Ovary (tissue), 9 donors: ENCODE results near the gene TCEAL9. TPM values are rescaled to one million over a fixed set of nuclear protein-coding genes. Genes with fewer than 3 reads are reported as not detected.
"Not testable (repeated sequence)": the region's sequence is repeated elsewhere in the genome, so short reads cannot be mapped to it uniquely, and the experiment has no call there.

Source experiments
- DNase-seq, 5 donors: peaks; one replicate each; pipeline ENCODE4 v3.0.0-alpha.2; 2019 to 2020
- H3K27ac ChIP-seq, 2 donors: fragments of 200-600 bp; one replicate each; pipeline versions ENCODE4 v1.5.1 to v1.8.0; 2019 to 2022
- H3K27me3 ChIP-seq: fragments of 200-600 bp; one replicate; pipeline ENCODE4 v1.8.0; 2022
- H3K36me3 ChIP-seq: fragments of 200-600 bp; sonication (generic); one replicate; pipeline ENCODE4 v1.5.1; 2019
- H3K4me1 ChIP-seq: one replicate; pipeline ENCODE4 v1.8.1; 2013; ENCODE audit warnings: mild to moderate bottlenecking, moderate library complexity; ENCODE audit not compliant: insufficient read depth
- H3K4me3 ChIP-seq: fragments of 200-600 bp; sonication (generic); one replicate; pipeline ENCODE4 v1.5.1; 2017
- H3K9me3 ChIP-seq, 2 donors: fragments of 200-600 bp in 1 of 2; sonication (generic) in 1 of 2; one replicate each; pipeline versions ENCODE4 v1.5.1 to v1.8.1; 2013 to 2019; ENCODE audit warnings: mild to moderate bottlenecking in 1 of 2, moderate library complexity in 1 of 2
- EP300 ChIP-seq: sonication (generic); formaldehyde crosslinking; IDR thresholded peaks from one replicate; pipeline ENCODE4 v1.6.1; 2017; ENCODE audit warnings: antibody characterized with exemption
- POLR2A ChIP-seq: fragments of 450-650 bp; IDR thresholded peaks from one replicate; pipeline ENCODE4 v1.6.1; 2017; ENCODE audit warnings: antibody characterized with exemption, mild to moderate bottlenecking, moderate library complexity
- WGBS, 3 donors: extraction: QIAGEN DNeasy Blood & Tissue Kit in 1 of 3; methylation state at CpG; one replicate each; pipeline versions ENCODE4 v1.1.5 to v1.1.7; 2013 to 2017; 5-methylcytosine and 5-hydroxymethylcytosine counted together
- intact Hi-C, 4 donors: fragments of 100-400 bp; cut with DNase I; formaldehyde crosslinking; loops; one replicate each; pipeline versions ENCODE4 v1.11.0 to v1.15.1; 2022 to 2023
- polyA plus RNA-seq, 2 donors: library from polyadenylated mRNA; stranded (reverse); fragments of 200-250 nt in 1 of 2; fragments of 350-450 nt in 1 of 2; fragmentation: Illumina TruSeq in 1 of 2; extraction: RNeasy Lipid Tissue Mini Kit (QIAGEN cat#74804) in 1 of 2; gene quantifications; one replicate each; pipeline ENCODE4 v1.2.3, GENCODE V29; 2013 to 2014
- total RNA-seq, 7 donors: library from RNA; depleted of rRNA in 2 of 7; stranded (reverse); fragments of >200 nt in 2 of 7; fragmentation: NEBNext Ultra II Directional in 3 of 7; extraction: Animal tissue kit (Norgen Biotek cat#: 25700) in 3 of 7; gene quantifications; one replicate each; pipeline versions ENCODE4 v1.1.0 to v1.2.4, GENCODE V29; 2016 to 2023
- TF ChIP-seq, protein P1 (sequence below), 3 donors: fragments of 450-650 bp in 2 of 3; fragments of 200-600 bp in 1 of 3; IDR thresholded peaks; one replicate each; pipeline versions ENCODE4 v1.5.1 to v1.8.0; 2016 to 2022; ENCODE audit warnings: antibody characterized with exemption in 3 of 3, mild to moderate bottlenecking in 1 of 3
- donor health status: DM: no; HTN: no; CAD: no; lungs with moderate emphysema.
- donor health status: DM: no; HTN: no; CAD: no.
- donor health status: Bipolar disorder and iron deficiency.
- donor health status: DM: yes; HTN: yes; CAD: no.
- donor health status: DM: no; HTN: no; CAD: no.
- donor health status: DM: yes; HTN: yes; CAD: no.

TCEAL9 gene
- total and polyA plus RNA-seq, 9 donors = 78.0 to 246 (median 172) TPM

DNA sequence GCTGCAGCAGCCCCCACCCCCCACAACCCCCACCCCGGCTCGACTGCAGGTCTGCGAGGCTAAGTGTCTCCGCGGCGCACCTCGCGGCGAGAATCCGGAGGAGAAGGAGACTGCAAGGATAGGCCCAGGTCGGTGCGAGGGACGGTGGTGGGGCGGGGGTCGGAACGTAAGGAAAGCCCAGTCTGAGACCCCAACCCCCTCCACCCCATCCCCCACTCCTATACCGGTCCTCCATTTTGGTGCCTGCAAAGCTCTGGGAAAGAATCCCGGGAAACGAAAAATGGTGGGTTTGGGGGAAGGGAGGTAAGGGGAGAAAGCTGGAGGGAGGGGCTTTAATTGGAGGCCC is 20.6 kb downstream of the TCEAL9 start:
- H3K36me3 ChIP-seq = no peaks in the 10 kb centered on the region
- no peaks in the 10 kb centered on the region for H3K27me3 ChIP-seq
- peak overlapping the region; percentile 71 for H3K4me3 ChIP-seq
- H3K27ac ChIP-seq = peak overlapping the region; percentile 93 to 95
- intact Hi-C loops = no loop called here
- no peaks in the 10 kb centered on the region for H3K4me1 ChIP-seq
- WGBS, 3 donors = 34 to 48% (median 40%) methylated on average over 18 to 19 of the region's 19 CpGs
- TF ChIP-seq POLR2A = no peak
- TF ChIP-seq, protein P1, sequence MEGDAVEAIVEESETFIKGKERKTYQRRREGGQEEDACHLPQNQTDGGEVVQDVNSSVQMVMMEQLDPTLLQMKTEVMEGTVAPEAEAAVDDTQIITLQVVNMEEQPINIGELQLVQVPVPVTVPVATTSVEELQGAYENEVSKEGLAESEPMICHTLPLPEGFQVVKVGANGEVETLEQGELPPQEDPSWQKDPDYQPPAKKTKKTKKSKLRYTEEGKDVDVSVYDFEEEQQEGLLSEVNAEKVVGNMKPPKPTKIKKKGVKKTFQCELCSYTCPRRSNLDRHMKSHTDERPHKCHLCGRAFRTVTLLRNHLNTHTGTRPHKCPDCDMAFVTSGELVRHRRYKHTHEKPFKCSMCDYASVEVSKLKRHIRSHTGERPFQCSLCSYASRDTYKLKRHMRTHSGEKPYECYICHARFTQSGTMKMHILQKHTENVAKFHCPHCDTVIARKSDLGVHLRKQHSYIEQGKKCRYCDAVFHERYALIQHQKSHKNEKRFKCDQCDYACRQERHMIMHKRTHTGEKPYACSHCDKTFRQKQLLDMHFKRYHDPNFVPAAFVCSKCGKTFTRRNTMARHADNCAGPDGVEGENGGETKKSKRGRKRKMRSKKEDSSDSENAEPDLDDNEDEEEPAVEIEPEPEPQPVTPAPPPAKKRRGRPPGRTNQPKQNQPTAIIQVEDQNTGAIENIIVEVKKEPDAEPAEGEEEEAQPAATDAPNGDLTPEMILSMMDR (IDR thresholded peaks at IDR 0.05) = no peak
- H3K9me3 ChIP-seq = no peaks in the 10 kb centered on the region
- peak in 4 of 5 donors; percentile 37 to 54 (median 46) for DNase-seq

DNA sequence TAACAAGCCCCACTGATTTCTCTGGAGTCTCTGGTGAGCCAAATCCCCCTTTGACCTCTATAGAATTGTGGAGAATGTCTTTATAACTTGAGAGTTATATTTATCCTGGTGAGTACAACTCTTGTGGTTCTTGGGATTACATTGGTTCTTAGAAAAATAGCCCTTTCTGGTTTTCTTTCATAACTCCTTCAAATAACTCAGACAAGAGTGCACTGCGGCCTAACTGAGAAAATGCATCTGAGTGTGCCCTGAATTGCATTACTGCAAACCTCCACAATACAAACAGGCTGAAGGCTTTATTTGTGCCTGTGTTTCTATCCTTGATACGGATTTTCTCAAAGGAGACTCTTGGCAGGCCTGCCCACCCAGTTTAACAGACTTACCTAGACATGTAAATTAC is 22.7 kb downstream of the TCEAL9 start:
- H3K27ac ChIP-seq = no peak overlapping the region
- intact Hi-C loops = no loop called here
- no peak for DNase-seq
- no peaks in the 10 kb centered on the region for H3K4me1 ChIP-seq
- H3K4me3 ChIP-seq = no peak overlapping the region
- TF ChIP-seq POLR2A = no peak
- TF ChIP-seq EP300 = no peak
- TF ChIP-seq, protein P1 (IDR thresholded peaks at IDR 0.05) = no peak
- WGBS, 3 donors = 55 to 66% (median 60%) methylated on average over 2 of the region's 2 CpGs
- H3K9me3 ChIP-seq = no peaks in the 10 kb centered on the region
- H3K27me3 ChIP-seq = no peaks in the 10 kb centered on the region
- H3K36me3 ChIP-seq = no peaks in the 10 kb centered on the region

DNA sequence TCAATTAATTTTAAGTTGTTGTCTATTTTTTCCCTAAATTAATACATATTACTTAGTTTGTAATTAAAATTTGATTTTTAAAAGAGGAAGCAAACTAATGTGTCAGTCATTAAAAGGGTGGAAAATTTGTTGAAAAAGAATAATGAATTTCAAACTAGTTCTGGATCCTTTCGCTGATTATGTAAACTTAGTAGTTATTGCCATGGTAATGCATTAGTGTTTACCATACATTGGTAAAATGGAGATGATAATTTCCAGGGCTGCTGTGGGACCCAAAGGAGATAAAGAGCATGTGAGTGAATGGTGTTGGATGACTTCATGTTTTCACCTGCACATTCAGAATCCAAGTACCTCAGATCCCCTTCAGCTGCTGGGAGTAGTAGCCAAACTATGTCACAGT is 26.6 kb downstream of the TCEAL9 start:
- WGBS, 3 donors = 83 to 90% (median 90%) methylated on average over 1 of the region's 1 CpG

DNA sequence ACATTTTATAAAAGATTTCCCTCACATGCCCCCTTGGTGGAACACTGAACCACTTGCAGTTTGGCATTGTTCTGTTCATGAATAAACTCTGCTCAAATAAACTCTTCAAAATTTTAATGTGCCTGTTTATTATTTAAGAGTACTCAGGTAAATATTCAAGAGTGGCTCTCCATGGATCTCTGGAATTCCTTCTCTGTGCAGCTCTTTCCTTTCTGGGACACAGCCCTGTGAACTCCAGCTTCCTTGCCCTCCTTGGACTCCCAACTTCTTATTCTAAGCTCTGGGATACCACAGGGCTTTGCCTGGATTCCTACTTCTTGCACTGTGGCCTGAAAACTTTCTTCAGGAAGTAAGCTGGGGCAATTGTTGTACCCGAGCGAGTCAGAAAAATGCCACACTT is 28.4 kb downstream of the TCEAL9 start:
- intact Hi-C loops = no loop called here
- H3K4me3 ChIP-seq = no peak overlapping the region
- no peaks in the 10 kb centered on the region for H3K27me3 ChIP-seq
- no peaks in the 10 kb centered on the region for H3K9me3 ChIP-seq
- no peaks in the 10 kb centered on the region for H3K4me1 ChIP-seq
- no peaks in the 10 kb centered on the region for H3K36me3 ChIP-seq
- no peak overlapping the region for H3K27ac ChIP-seq
- no peak for DNase-seq
- 57 to 74% (median 70%) methylated on average over 2 of the region's 2 CpGs for WGBS, 3 donors
- TF ChIP-seq POLR2A (no peak), EP300 (no peak)
- TF ChIP-seq, protein P1 (IDR thresholded peaks at IDR 0.05) = no peak

More for the DNA sequence above, 26.6 kb downstream of the TCEAL9 start:
- TF ChIP-seq EP300 = no peak
- TF ChIP-seq POLR2A = no peak
- no peaks in the 10 kb centered on the region for H3K36me3 ChIP-seq
- H3K4me1 ChIP-seq = no peaks in the 10 kb centered on the region
- no peak overlapping the region for H3K4me3 ChIP-seq
- H3K27ac ChIP-seq = no peak overlapping the region
- no peaks in the 10 kb centered on the region for H3K9me3 ChIP-seq
- DNase-seq = no peak
- no peaks in the 10 kb centered on the region for H3K27me3 ChIP-seq
- intact Hi-C loops = no loop called here

DNA sequence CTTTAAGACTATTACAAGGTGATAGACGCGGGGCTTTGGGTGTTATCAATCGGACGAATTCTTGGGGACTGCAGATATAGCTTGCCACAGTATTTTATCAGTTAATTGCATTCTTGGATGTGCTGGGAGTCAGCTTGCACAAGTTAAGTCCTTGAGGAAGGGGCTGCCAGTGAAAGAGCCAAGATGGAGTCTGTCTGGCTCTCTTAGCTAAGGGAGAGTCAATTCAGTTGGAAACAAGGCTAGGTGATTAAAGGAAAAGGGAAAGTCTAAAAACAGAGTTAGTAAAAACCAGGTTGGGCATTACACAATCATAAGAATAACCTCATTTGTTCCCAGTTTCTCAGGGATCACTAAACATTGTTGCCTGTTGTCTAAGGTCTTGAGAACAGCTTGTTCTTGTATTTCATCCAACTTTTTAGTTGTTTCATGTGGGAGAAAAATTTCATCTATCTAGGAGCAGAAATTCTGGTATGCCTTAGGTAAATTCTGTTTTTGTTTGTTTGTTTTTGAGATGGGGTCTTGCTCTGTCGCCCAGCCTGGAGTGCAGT is 29.1 kb downstream of the TCEAL9 start:
- intact Hi-C loops = not testable (repeated sequence)
- 40 to 48% (median 47%) methylated on average over 5 of the region's 5 CpGs for WGBS, 3 donors

More for the DNA sequence above, 29.1 kb downstream of the TCEAL9 start:
- H3K9me3 ChIP-seq, H3K27ac ChIP-seq, H3K27me3 ChIP-seq, H3K36me3 ChIP-seq, H3K4me3 ChIP-seq, DNase-seq, H3K4me1 ChIP-seq: not testable (repeated sequence)
